ENCODE results near the gene GMPPB. TPM values are rescaled to one million over a fixed set of nuclear protein-coding genes. Genes with fewer than 3 reads are reported as not detected.

The GMPPB gene
- polyA plus RNA-seq, 1 donor (not counting 4 experiments of a cell fraction or from before 2014, with no cell fraction given) = 17.4 TPM

GRCh38 chr3:49757197-49757596 lies 33.4 kb upstream of the GMPPB start:
- TF ChIP-seq, protein P1, sequence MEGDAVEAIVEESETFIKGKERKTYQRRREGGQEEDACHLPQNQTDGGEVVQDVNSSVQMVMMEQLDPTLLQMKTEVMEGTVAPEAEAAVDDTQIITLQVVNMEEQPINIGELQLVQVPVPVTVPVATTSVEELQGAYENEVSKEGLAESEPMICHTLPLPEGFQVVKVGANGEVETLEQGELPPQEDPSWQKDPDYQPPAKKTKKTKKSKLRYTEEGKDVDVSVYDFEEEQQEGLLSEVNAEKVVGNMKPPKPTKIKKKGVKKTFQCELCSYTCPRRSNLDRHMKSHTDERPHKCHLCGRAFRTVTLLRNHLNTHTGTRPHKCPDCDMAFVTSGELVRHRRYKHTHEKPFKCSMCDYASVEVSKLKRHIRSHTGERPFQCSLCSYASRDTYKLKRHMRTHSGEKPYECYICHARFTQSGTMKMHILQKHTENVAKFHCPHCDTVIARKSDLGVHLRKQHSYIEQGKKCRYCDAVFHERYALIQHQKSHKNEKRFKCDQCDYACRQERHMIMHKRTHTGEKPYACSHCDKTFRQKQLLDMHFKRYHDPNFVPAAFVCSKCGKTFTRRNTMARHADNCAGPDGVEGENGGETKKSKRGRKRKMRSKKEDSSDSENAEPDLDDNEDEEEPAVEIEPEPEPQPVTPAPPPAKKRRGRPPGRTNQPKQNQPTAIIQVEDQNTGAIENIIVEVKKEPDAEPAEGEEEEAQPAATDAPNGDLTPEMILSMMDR (optimal IDR thresholded peaks at IDR 0.05 in 1 of 3, IDR thresholded peaks at IDR 0.05 in 1 of 3, conservative IDR thresholded peaks at IDR 0.05 in 1 of 3; ENCODE audit: extremely low read depth in 1 of 3, insufficient read depth in 2 of 3, low read length in 3 of 3) = no peak
- no peak for TF ChIP-seq EZH2 (IDR thresholded peaks at IDR 0.05; ENCODE audit: low read length)
- H3K9ac ChIP-seq (ENCODE audit: control insufficient read depth, extremely low read depth, insufficient read depth, low read length) = no peak overlapping the region
- H3K27ac ChIP-seq (ENCODE audit: control insufficient read depth, insufficient read depth, low read length) = no peak overlapping the region
- H3K9me3 ChIP-seq (ENCODE audit: control insufficient read depth, low read depth, low read length) = no peaks in the 10 kb centered on the region
- no peaks in the 10 kb centered on the region for H3K4me1 ChIP-seq (ENCODE audit: control insufficient read depth, extremely low read depth, insufficient read depth, low read length)
- peaks cover 36% of the 10 kb centered on the region for H3K79me2 ChIP-seq (ENCODE audit: control insufficient read depth, insufficient read depth, low read length)
- H2AFZ ChIP-seq (ENCODE audit: control insufficient read depth, low read length) = no peak overlapping the region
- DNase-seq (ENCODE audit: low read depth, low spot score) (no peak), FAIRE-seq (no peak)
- dilution Hi-C loops (cut with MboI; ENCODE audit: extremely low pct_ligation_motif_present, low sequenced_read_pairs) = no loop called here
- no peaks in the 10 kb centered on the region for H4K20me1 ChIP-seq (ENCODE audit: control insufficient read depth, extremely low read depth, insufficient read depth, low read length)
- no peak overlapping the region for H3K4me2 ChIP-seq (ENCODE audit: control insufficient read depth, extremely low read depth, insufficient read depth, low read depth, low read length)
- H3K9me1 ChIP-seq (ENCODE audit: control insufficient read depth, extremely low read depth, insufficient read depth, low read length) = no peaks in the 10 kb centered on the region
- no peaks in the 10 kb centered on the region for H3K27me3 ChIP-seq (ENCODE audit: control insufficient read depth, extremely low read depth, insufficient read depth, low read length)
- no peak overlapping the region for H3K4me3 ChIP-seq (ENCODE audit: control insufficient read depth in 2 of 3, extremely low read depth in 1 of 3, insufficient read depth in 2 of 3, low read depth in 1 of 3, low read length in 3 of 3)
- H3K36me3 ChIP-seq (ENCODE audit: control insufficient read depth in 2 of 2, extremely low read depth in 1 of 2, insufficient read depth in 2 of 2, low read length in 2 of 2) = no peaks in the 10 kb centered on the region

DNA sequence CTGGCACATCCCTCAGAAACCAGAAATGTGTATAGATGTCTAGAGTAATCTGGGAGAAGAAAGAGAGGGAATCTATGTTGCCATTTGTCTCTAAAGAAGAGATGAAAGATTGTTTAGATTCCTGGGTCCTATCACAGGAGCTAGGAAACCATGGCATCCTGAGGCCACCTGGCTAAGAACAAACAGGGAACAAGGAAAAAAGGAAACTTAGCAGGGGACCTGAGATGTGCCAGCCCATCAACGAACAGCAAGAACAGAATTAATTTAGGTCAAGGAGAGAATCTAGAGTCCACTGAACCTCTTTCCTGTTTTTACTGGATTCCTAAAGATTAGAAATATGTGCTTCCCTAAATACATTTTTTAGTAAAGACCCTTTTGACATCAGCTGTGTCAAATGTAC lies 32.3 kb upstream of the GMPPB start:
- no peak overlapping the region for H3K4me2 ChIP-seq (ENCODE audit: control insufficient read depth, extremely low read depth, insufficient read depth, low read depth, low read length)
- H3K9me1 ChIP-seq (ENCODE audit: control insufficient read depth, extremely low read depth, insufficient read depth, low read length) = no peaks in the 10 kb centered on the region
- no peaks in the 10 kb centered on the region for H3K36me3 ChIP-seq (ENCODE audit: control insufficient read depth in 2 of 2, extremely low read depth in 1 of 2, insufficient read depth in 2 of 2, low read length in 2 of 2)
- no peaks in the 10 kb centered on the region for H3K4me1 ChIP-seq (ENCODE audit: control insufficient read depth, extremely low read depth, insufficient read depth, low read length)
- H3K9me3 ChIP-seq (ENCODE audit: control insufficient read depth, low read depth, low read length) = no peaks in the 10 kb centered on the region
- no peak overlapping the region for H3K27ac ChIP-seq (ENCODE audit: control insufficient read depth, insufficient read depth, low read length)
- no peaks in the 10 kb centered on the region for H3K27me3 ChIP-seq (ENCODE audit: control insufficient read depth, extremely low read depth, insufficient read depth, low read length)
- H3K9ac ChIP-seq (ENCODE audit: control insufficient read depth, extremely low read depth, insufficient read depth, low read length) = no peak overlapping the region
- TF ChIP-seq EZH2 (IDR thresholded peaks at IDR 0.05; ENCODE audit: low read length) = no peak
- TF ChIP-seq, protein P1 (optimal IDR thresholded peaks at IDR 0.05 in 1 of 3, IDR thresholded peaks at IDR 0.05 in 1 of 3, conservative IDR thresholded peaks at IDR 0.05 in 1 of 3; ENCODE audit: extremely low read depth in 1 of 3, insufficient read depth in 2 of 3, low read length in 3 of 3) = no peak
- no peak for FAIRE-seq
- no peak overlapping the region for H2AFZ ChIP-seq (ENCODE audit: control insufficient read depth, low read length)
- dilution Hi-C loops (cut with MboI; ENCODE audit: extremely low pct_ligation_motif_present, low sequenced_read_pairs) = no loop called here
- no peak for DNase-seq (ENCODE audit: low read depth, low spot score)
- H4K20me1 ChIP-seq (ENCODE audit: control insufficient read depth, extremely low read depth, insufficient read depth, low read length) = no peaks in the 10 kb centered on the region
- H3K79me2 ChIP-seq (ENCODE audit: control insufficient read depth, insufficient read depth, low read length) = peaks cover 31% of the 10 kb centered on the region
- no peak overlapping the region for H3K4me3 ChIP-seq (ENCODE audit: control insufficient read depth in 2 of 3, extremely low read depth in 1 of 3, insufficient read depth in 2 of 3, low read depth in 1 of 3, low read length in 3 of 3)

All from keratinocyte (primary cell).